CD14-positive monocyte (primary cell): Measurements from ENCODE around the gene PRC1. TPM values are rescaled to one million over a fixed set of nuclear protein-coding genes. Genes with fewer than 3 reads are reported as not detected.

Source experiments
- DNase-seq, 3 donors: peaks; one replicate each; pipeline ENCODE4 v3.0.0-alpha.2; 2011 to 2022
- H2AFZ ChIP-seq: 2 replicates; pipeline ENCODE4 v1.6.0; 2012; ENCODE audit warnings: mild to moderate bottlenecking, low read depth, low read length, inconsistent platforms; ENCODE audit not compliant: insufficient read depth, poor library complexity, severe bottlenecking
- H3K27ac ChIP-seq, 2 donors: 1 replicate in 1 of 2; 2 replicates in 1 of 2; pipeline ENCODE4 v1.5.1; 2012 to 2013; ENCODE audit warnings: low read length in 2 of 2, control low read depth in 1 of 2, inconsistent platforms in 1 of 2, low read depth in 1 of 2, mild to moderate bottlenecking in 1 of 2
- H3K27me3 ChIP-seq, 2 donors: one replicate each; pipeline versions ENCODE4 v1.6.0 to v1.6.1; 2011 to 2013; ENCODE audit warnings: low read length in 2 of 2; ENCODE audit not compliant: control insufficient read depth in 2 of 2, insufficient read depth in 2 of 2
- H3K36me3 ChIP-seq, 2 donors: replicated peaks in 1 of 2; 1 replicate in 1 of 2; 2 replicates in 1 of 2; pipeline versions ENCODE4 v1.5.1 to v1.6.1; 2012 to 2013; ENCODE audit warnings: low read length in 2 of 2, control low read depth in 1 of 2, inconsistent platforms in 1 of 2, mild to moderate bottlenecking in 1 of 2; ENCODE audit not compliant: insufficient read depth in 2 of 2, control insufficient read depth in 1 of 2
- H3K4me1 ChIP-seq, 2 donors: 1 replicate in 1 of 2; 2 replicates in 1 of 2; pipeline versions ENCODE4 v1.5.1 to v1.6.1; 2012 to 2013; ENCODE audit warnings: low read length in 2 of 2, control low read depth in 1 of 2, inconsistent platforms in 1 of 2, mild to moderate bottlenecking in 1 of 2, moderate library complexity in 1 of 2; ENCODE audit not compliant: insufficient read depth in 2 of 2, control insufficient read depth in 1 of 2
- H3K4me2 ChIP-seq: replicated peaks from 2 replicates; pipeline ENCODE3; 2012; ENCODE audit warnings: low read length, moderate library complexity, mild to moderate bottlenecking; ENCODE audit not compliant: poor library complexity, severe bottlenecking; ENCODE audit errors: extremely low read depth
- H3K4me3 ChIP-seq, 3 experiments: fragments of 200-600 bp in 1 of 3; sonication (generic) in 1 of 3; replicated peaks in 1 of 3; 1 replicate in 2 of 3; 2 replicates in 1 of 3; pipeline ENCODE4 v1.5.1; 2011 to 2013; ENCODE audit warnings: low read length in 3 of 3, mild to moderate bottlenecking in 3 of 3, control low read depth in 2 of 3, low read depth in 2 of 3, inconsistent platforms in 1 of 3, moderate library complexity in 1 of 3
- H3K79me2 ChIP-seq: 2 replicates; pipeline ENCODE4 v1.6.0; 2012; ENCODE audit warnings: mild to moderate bottlenecking, control low read depth, inconsistent platforms, low read length, moderate library complexity; ENCODE audit not compliant: insufficient read depth
- H3K9ac ChIP-seq: 2 replicates; pipeline ENCODE4 v1.6.0; 2017; ENCODE audit warnings: low read length, mild to moderate bottlenecking; ENCODE audit not compliant: insufficient read depth, poor library complexity, severe bottlenecking
- H3K9me3 ChIP-seq, 2 donors: replicated peaks in 1 of 2; 1 replicate in 1 of 2; 2 replicates in 1 of 2; pipeline versions ENCODE4 v1.5.1 to v1.6.1; 2012 to 2013; ENCODE audit warnings: low read length in 2 of 2, control low read depth in 1 of 2; ENCODE audit not compliant: control insufficient read depth in 1 of 2, insufficient read depth in 1 of 2
- H4K20me1 ChIP-seq: 2 replicates; pipeline ENCODE4 v1.6.0; 2012; ENCODE audit warnings: mild to moderate bottlenecking, low read length, control low read depth, moderate library complexity; ENCODE audit not compliant: insufficient read depth
- H3K27ac Mint-ChIP-seq, 7 donors: one replicate each; pipeline ENCODE4 v1.8.0; 2020; ENCODE audit warnings: mild to moderate bottlenecking in 7 of 7, mixed read lengths in 7 of 7, moderate library complexity in 6 of 7, inconsistent platforms in 2 of 7
- H3K27me3 Mint-ChIP-seq, 3 donors: one replicate each; pipeline ENCODE4 v1.8.0; 2021 to 2022; ENCODE audit warnings: low read depth in 3 of 3, mild to moderate bottlenecking in 3 of 3, mixed read lengths in 3 of 3, moderate library complexity in 3 of 3, inconsistent platforms in 1 of 3
- H3K36me3 Mint-ChIP-seq, 2 donors: one replicate each; pipeline ENCODE4 v1.8.0; 2020; ENCODE audit warnings: mixed read lengths in 2 of 2, inconsistent platforms in 1 of 2, mild to moderate bottlenecking in 1 of 2
- H3K4me1 Mint-ChIP-seq: one replicate; pipeline ENCODE4 v1.8.0; 2020; ENCODE audit warnings: mild to moderate bottlenecking, mixed read lengths
- H3K4me3 Mint-ChIP-seq, 2 donors: one replicate each; pipeline ENCODE4 v1.8.0; 2020; ENCODE audit warnings: mild to moderate bottlenecking in 2 of 2, mixed read lengths in 2 of 2, moderate library complexity in 1 of 2
- H3K9me3 Mint-ChIP-seq, 7 donors: one replicate each; pipeline ENCODE4 v1.8.0; 2020 to 2022; ENCODE audit warnings: mixed read lengths in 7 of 7, mild to moderate bottlenecking in 6 of 7, moderate library complexity in 6 of 7, inconsistent platforms in 2 of 7
- WGBS: methylation state at CpG from one replicate; pipeline ENCODE4 v1.1.5; 2013; ENCODE audit warnings: missing lambda C conversion rate; ENCODE audit not compliant: insufficient coverage; 5-methylcytosine and 5-hydroxymethylcytosine counted together
- intact Hi-C, 2 donors: fragments of 100-400 bp; cut with micrococcal nuclease; formaldehyde crosslinking; loops; one replicate each; pipeline versions ENCODE4 v1.15.0 to v1.15.1; 2023
- polyA plus RNA-seq, 3 donors: library from polyadenylated mRNA; depleted of rRNA in 1 of 3; unstranded in 2 of 3; stranded (reverse) in 1 of 3; fragments of 300-500 nt in 2 of 3; fragments of >200 nt in 1 of 3; fragmentation: Illumina TruSeq in 2 of 3; gene quantifications; 1 replicate in 2 of 3; 2 replicates in 1 of 3; pipeline ENCODE4 v1.2.3, GENCODE V29; 2012 to 2021
- TF ChIP-seq, protein P1 (sequence below): fragments of 200-600 bp; IDR thresholded peaks from one replicate; pipeline ENCODE4 v1.8.0; 2022; ENCODE audit warnings: antibody characterized with exemption, mild to moderate bottlenecking

Gene PRC1
- polyA plus RNA-seq, 3 donors = 1.6 to 6.9 (median 2.0) TPM

DNA sequence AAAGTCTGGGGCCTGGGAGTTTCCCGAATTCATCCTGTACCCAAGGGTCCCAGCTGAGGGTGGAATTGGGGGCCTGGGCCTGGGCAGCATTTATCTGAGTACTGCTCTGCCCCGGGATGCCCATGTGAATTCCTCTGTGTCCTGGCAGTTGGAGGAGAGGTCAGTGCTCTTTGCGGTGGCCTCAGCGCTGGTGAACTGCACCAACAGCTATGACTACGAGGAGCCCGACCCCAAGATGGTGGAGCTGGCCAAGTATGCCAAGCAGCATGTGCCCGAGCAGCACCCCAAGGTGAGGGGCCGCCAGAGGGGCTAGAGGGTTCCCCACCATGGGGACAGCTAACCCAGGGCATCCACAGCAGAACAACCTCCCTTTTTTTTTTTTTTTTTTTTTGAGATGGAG, 45.8 kb downstream of the PRC1 start:
- H3K36me3 Mint-ChIP-seq = peaks cover 77 to 93% of the 10 kb centered on the region in 2 donors
- intact Hi-C loops = no loop called here
- H3K27ac Mint-ChIP-seq = peak overlapping the region in 2 of 7 donors; percentile 15 to 80
- no peak overlapping the region for H3K9ac ChIP-seq
- no peaks in the 10 kb centered on the region for H3K27me3 Mint-ChIP-seq
- H3K9me3 ChIP-seq = no peaks in the 10 kb centered on the region
- DNase-seq = no peak
- H3K4me3 Mint-ChIP-seq = no peak overlapping the region
- peaks cover 8 to 13% of the 10 kb centered on the region in 2 donors for H3K4me1 ChIP-seq
- TF ChIP-seq, protein P1, sequence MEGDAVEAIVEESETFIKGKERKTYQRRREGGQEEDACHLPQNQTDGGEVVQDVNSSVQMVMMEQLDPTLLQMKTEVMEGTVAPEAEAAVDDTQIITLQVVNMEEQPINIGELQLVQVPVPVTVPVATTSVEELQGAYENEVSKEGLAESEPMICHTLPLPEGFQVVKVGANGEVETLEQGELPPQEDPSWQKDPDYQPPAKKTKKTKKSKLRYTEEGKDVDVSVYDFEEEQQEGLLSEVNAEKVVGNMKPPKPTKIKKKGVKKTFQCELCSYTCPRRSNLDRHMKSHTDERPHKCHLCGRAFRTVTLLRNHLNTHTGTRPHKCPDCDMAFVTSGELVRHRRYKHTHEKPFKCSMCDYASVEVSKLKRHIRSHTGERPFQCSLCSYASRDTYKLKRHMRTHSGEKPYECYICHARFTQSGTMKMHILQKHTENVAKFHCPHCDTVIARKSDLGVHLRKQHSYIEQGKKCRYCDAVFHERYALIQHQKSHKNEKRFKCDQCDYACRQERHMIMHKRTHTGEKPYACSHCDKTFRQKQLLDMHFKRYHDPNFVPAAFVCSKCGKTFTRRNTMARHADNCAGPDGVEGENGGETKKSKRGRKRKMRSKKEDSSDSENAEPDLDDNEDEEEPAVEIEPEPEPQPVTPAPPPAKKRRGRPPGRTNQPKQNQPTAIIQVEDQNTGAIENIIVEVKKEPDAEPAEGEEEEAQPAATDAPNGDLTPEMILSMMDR = no peak
- H4K20me1 ChIP-seq = no peaks in the 10 kb centered on the region
- no peaks in the 10 kb centered on the region for H3K27me3 ChIP-seq
- H3K79me2 ChIP-seq = no peaks in the 10 kb centered on the region
- H3K36me3 ChIP-seq = peaks cover 73 to 93% of the 10 kb centered on the region in 2 donors
- no peak overlapping the region for H2AFZ ChIP-seq
- H3K4me1 Mint-ChIP-seq = peaks cover 10% of the 10 kb centered on the region
- peaks cover 0 to 4% (median 0%) of the 10 kb centered on the region in 7 donors for H3K9me3 Mint-ChIP-seq
- no peak overlapping the region for H3K4me3 ChIP-seq
- 93% methylated on average over 7 of the region's 8 CpGs for WGBS
- H3K4me2 ChIP-seq = no peak overlapping the region
- H3K27ac ChIP-seq = no peak overlapping the region

DNA sequence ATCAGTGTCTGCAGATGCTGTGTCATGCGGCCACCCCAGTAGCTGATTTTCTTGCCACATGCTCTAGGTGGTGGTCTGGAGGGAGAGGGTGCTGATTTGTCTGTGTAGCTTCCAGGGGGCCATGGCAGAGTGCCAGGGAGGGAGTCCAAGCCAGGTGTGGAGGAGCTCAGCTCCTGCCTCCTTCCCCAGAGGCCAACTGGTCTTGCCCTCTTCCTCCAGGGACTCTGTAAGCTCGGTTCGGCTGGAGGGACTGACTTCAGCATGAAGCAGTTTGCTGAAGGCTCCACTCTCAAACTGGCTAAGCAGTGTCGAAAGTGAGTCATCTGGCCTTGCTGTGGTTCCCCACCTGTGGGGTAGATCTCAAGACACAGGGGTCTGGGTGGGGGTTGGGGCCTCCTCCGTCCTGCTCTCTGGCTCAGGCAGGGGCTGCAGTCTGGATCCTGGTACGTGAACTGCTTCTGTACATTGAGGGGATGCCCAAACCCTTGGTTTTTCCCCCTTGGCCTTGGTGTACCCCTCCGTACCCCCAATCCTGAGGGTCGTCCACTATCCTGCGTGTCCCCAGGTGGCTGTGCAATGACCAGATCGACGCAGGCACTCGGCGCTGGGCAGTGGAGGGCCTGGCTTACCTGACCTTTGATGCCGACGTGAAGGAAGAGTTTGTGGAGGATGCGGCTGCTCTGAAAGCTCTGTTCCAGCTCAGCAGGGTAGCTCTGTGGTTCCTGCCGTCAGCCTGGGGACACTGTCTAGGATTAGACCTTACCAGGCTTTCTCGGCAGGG, 46.6 kb downstream of the PRC1 start:
- no peak overlapping the region for H2AFZ ChIP-seq
- peaks cover 73 to 93% of the 10 kb centered on the region in 2 donors for H3K36me3 ChIP-seq
- no peaks in the 10 kb centered on the region for H4K20me1 ChIP-seq
- no peak overlapping the region for H3K4me3 ChIP-seq
- DNase-seq = no peak
- no peaks in the 10 kb centered on the region for H3K27me3 ChIP-seq
- Mint-ChIP-seq H3K9me3 (peaks cover 0 to 4% (median 0%) of the 10 kb centered on the region in 7 donors), H3K27ac (no peak overlapping the region), H3K4me3 (no peak overlapping the region), H3K36me3 (peaks cover 77 to 93% of the 10 kb centered on the region in 2 donors), H3K27me3 (no peaks in the 10 kb centered on the region), H3K4me1 (peaks cover 10% of the 10 kb centered on the region)
- TF ChIP-seq, protein P1 = no peak
- no peaks in the 10 kb centered on the region for H3K9me3 ChIP-seq
- intact Hi-C loops = no loop called here
- H3K27ac ChIP-seq = no peak overlapping the region
- peaks cover 8 to 13% of the 10 kb centered on the region in 2 donors for H3K4me1 ChIP-seq
- WGBS = 96% methylated on average over 18 of the region's 18 CpGs
- no peak overlapping the region for H3K9ac ChIP-seq
- no peaks in the 10 kb centered on the region for H3K79me2 ChIP-seq
- H3K4me2 ChIP-seq = no peak overlapping the region
